SK-N-MC (cell line): ENCODE measurements around the gene EPS15.

ENCODE experiments used
- DNase-seq: peaks from one replicate; pipeline ENCODE4 v3.0.0-alpha.2; 2011; ENCODE audit warnings: low read depth, low spot score
- H3K27ac ChIP-seq: fragments of 200-600 bp; sonication (generic); 2 replicates; pipeline ENCODE4 v1.5.1; 2016; ENCODE audit warnings: mixed run types
- H3K36me3 ChIP-seq: fragments of 200-600 bp; sonication (generic); 2 replicates; pipeline ENCODE4 v1.6.1; 2017; ENCODE audit warnings: antibody characterized with exemption, low read length, mixed read lengths; ENCODE audit not compliant: insufficient read depth
- H3K4me3 ChIP-seq: fragments of 200-600 bp; sonication (generic); 2 replicates; pipeline ENCODE4 v1.5.1; 2016
- H3K9ac ChIP-seq: fragments of 200-600 bp; sonication (generic); 2 replicates; pipeline ENCODE4 v1.8.0; 2017; ENCODE audit warnings: mixed run types, mixed read lengths; ENCODE audit not compliant: insufficient read length
- H3K9me3 ChIP-seq: fragments of 200-600 bp; sonication (generic); 2 replicates; pipeline ENCODE4 v1.6.1; 2017; ENCODE audit warnings: low read depth, mild to moderate bottlenecking, antibody characterized with exemption, low read length, moderate library complexity, mixed read lengths
- EZH2 ChIP-seq: fragments of 200-600 bp; sonication (generic); IDR thresholded peaks from one replicate; pipeline ENCODE4 v1.6.1; 2017; ENCODE audit warnings: antibody characterized with exemption
- FOXP2 ChIP-seq: optimal IDR thresholded peaks from 2 replicates; pipeline ENCODE3; 2011; ENCODE audit warnings: mild to moderate bottlenecking, moderate library complexity; ENCODE audit not compliant: insufficient read depth; ENCODE audit errors: extremely low read length, control extremely low read depth
- POLR2AphosphoS5 ChIP-seq: IDR thresholded peaks from 2 replicates; pipeline ENCODE4 v1.6.1; 2012; ENCODE audit warnings: mild to moderate bottlenecking, low read depth, low read length, borderline replicate concordance

Gene EPS15

GRCh38 chr1:51433972-51434510 lies 85.0 kb downstream of the EPS15 start:
- H3K9ac ChIP-seq = peak overlapping the region; percentile 54
- no peak for TF ChIP-seq POLR2AphosphoS5
- no peak for TF ChIP-seq FOXP2
- TF ChIP-seq EZH2 = no peak
- peaks cover 3% of the 10 kb centered on the region; the same call in 1 of the 2 replicates for H3K36me3 ChIP-seq
- H3K4me3 ChIP-seq = peak overlapping the region; percentile 67
- no peaks in the 10 kb centered on the region for H3K9me3 ChIP-seq
- DNase-seq = peak; percentile 39
- H3K27ac ChIP-seq = peak overlapping the region; percentile 97

DNA sequence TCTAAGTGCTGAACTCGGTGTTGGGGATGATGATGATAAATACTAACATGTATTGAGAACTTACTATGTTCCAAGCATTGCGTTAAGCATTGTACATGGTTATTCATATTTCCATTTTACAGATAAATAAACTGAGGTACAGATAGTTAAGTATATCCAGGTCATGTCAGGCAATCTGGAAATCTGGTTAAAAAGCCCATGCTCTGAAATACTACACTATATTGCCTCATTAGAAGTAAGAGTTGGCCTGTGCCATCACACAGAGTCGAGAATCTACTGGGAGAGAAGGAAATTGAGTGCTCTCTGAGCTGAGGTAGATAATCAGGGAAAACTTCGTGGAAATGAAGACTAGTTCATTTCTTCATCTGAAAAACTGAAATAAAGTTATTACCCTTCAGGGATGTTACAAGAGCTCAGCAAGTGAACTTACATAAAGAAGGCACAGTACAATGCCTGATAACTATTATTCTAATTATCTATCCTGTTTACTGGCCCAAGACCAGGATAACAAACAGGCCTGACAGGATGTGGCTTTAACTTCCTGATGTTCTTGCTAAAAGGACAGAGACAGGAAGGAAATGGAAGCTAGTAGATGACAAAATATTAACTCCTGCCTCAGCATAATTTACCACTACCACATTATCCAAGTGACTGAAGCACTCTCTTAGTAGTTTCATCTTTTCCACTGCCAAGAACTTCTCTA lies 85.6 kb downstream of the EPS15 start:
- peak overlapping the region; percentile 54 for H3K9ac ChIP-seq
- H3K27ac ChIP-seq = peak overlapping the region; percentile 97
- no peaks in the 10 kb centered on the region; the same call in 1 of the 2 replicates for H3K36me3 ChIP-seq
- DNase-seq = peak; percentile 98
- H3K9me3 ChIP-seq = no peaks in the 10 kb centered on the region
- peak overlapping the region; percentile 67 for H3K4me3 ChIP-seq
- no peak for TF ChIP-seq EZH2
- TF ChIP-seq FOXP2 = peak; percentile 98
- TF ChIP-seq POLR2AphosphoS5 = peak; percentile 82; the same call in 1 of the 2 replicates

- Histone ChIP-seq H3K36me3 (peaks cover 3% of the 10 kb centered on the region; the same call in 1 of the 2 replicates), H3K9me3 (no peaks in the 10 kb centered on the region), H3K9ac (no peak overlapping the region), H3K4me3 (no peak overlapping the region), H3K27ac (no peak overlapping the region)
- DNase-seq = no peak
- TF ChIP-seq POLR2AphosphoS5 (no peak), FOXP2 (no peak), EZH2 (no peak)
Observed at GRCh38 chr1:51432146-51432545, 86.9 kb downstream of the EPS15 start.

DNA sequence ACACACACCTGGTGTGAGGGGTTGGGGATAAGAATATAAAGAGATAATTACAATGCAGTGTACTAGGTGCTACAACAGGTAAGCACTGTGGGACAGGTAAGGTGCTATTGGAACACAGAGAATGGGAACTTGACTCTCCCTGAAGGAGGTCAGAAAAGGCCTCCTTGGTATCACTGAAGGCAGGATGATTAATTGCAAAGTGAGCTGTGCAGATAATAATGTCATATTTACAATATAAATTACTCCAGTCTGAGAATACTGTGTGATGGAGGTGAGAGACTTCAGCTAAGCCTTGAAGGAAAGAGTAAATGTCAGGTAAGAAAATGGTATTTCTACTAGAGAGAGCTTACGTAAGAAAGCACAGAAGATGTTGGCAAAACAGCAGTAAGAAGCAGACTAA lies 91.6 kb downstream of the EPS15 start:
- H3K4me3 ChIP-seq = no peak overlapping the region
- peaks cover 3% of the 10 kb centered on the region; the same call in 1 of the 2 replicates for H3K36me3 ChIP-seq
- TF ChIP-seq POLR2AphosphoS5 (no peak), FOXP2 (no peak), EZH2 (no peak)
- no peak overlapping the region for H3K27ac ChIP-seq
- no peak for DNase-seq
- no peak overlapping the region for H3K9ac ChIP-seq
- no peaks in the 10 kb centered on the region for H3K9me3 ChIP-seq

GRCh38 chr1:51425955-51426354 lies 93.1 kb downstream of the EPS15 start:
- Histone ChIP-seq H3K27ac (no peak overlapping the region), H3K4me3 (no peak overlapping the region), H3K9ac (no peak overlapping the region), H3K36me3 (peaks cover 3% of the 10 kb centered on the region; the same call in 1 of the 2 replicates), H3K9me3 (no peaks in the 10 kb centered on the region)
- TF ChIP-seq FOXP2 (no peak), EZH2 (no peak), POLR2AphosphoS5 (no peak)
- DNase-seq = no peak

GRCh38 chr1:51425273-51425672 lies 93.8 kb downstream of the EPS15 start:
- H3K9me3 ChIP-seq = no peaks in the 10 kb centered on the region
- no peak overlapping the region for H3K4me3 ChIP-seq
- H3K36me3 ChIP-seq = peaks cover 3% of the 10 kb centered on the region; the same call in 1 of the 2 replicates
- no peak for DNase-seq
- H3K27ac ChIP-seq = no peak overlapping the region
- H3K9ac ChIP-seq = no peak overlapping the region
- TF ChIP-seq FOXP2 (no peak), POLR2AphosphoS5 (no peak), EZH2 (no peak)

- H3K4me3 ChIP-seq = no peak overlapping the region
- no peaks in the 10 kb centered on the region for H3K9me3 ChIP-seq
- peaks cover 6% of the 10 kb centered on the region; the same call in 1 of the 2 replicates for H3K36me3 ChIP-seq
- TF ChIP-seq POLR2AphosphoS5 = no peak
- TF ChIP-seq FOXP2 = no peak
- no peak for TF ChIP-seq EZH2
- peak overlapping the region; percentile 14 for H3K9ac ChIP-seq
- no peak for DNase-seq
- H3K27ac ChIP-seq = no peak overlapping the region
Observed at GRCh38 chr1:51423073-51423821, 95.8 kb downstream of the EPS15 start.

DNA sequence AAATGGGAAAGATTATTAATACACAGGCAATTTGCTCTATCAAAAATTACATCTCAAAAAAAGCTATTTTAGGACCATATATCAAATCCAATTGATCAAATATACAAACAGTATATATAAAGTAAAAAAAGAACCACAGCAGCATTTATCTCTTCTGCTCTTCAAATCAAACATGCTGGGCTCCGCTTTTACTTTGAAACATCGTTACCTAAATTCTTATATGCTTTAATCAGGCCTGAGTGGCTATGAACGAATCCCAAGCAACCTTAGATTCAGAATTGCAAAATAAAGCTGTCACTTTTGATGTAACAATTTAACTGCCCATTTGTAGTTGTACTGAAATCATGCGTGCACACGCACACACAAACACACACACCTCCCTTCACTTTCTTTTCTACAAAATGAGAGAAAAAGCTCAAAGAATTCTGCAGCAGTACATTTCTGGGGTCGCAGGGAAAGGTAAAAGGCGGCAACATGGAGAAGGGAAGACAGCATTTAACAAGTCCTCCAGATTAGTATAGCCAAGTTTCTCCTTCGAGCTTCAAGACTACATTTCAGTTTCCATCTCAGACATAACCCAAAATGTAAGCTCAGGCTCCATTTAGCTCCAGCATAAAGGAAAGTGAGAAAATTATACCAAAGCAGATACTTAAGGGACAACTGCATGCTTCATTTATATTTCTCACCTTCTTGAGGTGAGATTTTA lies 96.5 kb downstream of the EPS15 start:
- Histone ChIP-seq H3K9me3 (no peaks in the 10 kb centered on the region), H3K27ac (peak overlapping the region; percentile 60), H3K9ac (no peak overlapping the region), H3K36me3 (peaks cover 5% of the 10 kb centered on the region; the same call in 1 of the 2 replicates), H3K4me3 (no peak overlapping the region; the same call in 1 of the 2 replicates)
- TF ChIP-seq EZH2 = no peak
- TF ChIP-seq POLR2AphosphoS5 = no peak
- TF ChIP-seq FOXP2 = no peak
- DNase-seq = no peak
